Stimulated activated CD4-positive, alpha-beta T cell treated with anti-CD3 and anti-CD28 coated beads, Interleukin-12 subunit alpha, Interleukin-12 subunit beta, amount 100 ng/mL, for 24 hours (primary cell): ENCODE data around the gene RNF182.
"Not testable (repeated sequence)": the region's sequence is repeated elsewhere in the genome, so short reads cannot be mapped to it uniquely, and the experiment has no call there.

ENCODE experiments used
- DNase-seq, 2 experiments: peaks; one replicate each; pipeline ENCODE4 v3.0.0-alpha.2; 2020; ENCODE audit warnings: low read depth in 2 of 2

The RNF182 gene

DNA sequence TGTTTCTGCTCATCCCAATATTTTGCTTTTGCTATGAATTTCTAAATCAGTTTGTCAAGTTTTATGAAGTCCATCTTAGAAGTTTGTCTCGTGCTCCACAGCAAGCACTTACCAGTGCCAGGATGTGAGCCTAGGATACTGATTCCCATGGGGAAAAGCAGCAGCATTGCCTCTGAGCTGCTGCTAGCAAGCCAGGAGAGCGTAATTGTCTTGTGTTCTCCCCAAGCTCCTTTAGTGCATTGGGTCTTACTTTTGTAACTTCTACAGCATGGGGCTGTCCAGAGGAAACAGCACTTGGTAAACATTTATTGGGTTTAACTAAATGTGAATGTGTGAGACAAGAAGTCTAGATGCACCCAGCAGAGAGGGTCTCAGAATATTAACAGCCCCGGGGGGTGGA, 76.1 kb downstream of the RNF182 start:
- no peak for DNase-seq

DNA sequence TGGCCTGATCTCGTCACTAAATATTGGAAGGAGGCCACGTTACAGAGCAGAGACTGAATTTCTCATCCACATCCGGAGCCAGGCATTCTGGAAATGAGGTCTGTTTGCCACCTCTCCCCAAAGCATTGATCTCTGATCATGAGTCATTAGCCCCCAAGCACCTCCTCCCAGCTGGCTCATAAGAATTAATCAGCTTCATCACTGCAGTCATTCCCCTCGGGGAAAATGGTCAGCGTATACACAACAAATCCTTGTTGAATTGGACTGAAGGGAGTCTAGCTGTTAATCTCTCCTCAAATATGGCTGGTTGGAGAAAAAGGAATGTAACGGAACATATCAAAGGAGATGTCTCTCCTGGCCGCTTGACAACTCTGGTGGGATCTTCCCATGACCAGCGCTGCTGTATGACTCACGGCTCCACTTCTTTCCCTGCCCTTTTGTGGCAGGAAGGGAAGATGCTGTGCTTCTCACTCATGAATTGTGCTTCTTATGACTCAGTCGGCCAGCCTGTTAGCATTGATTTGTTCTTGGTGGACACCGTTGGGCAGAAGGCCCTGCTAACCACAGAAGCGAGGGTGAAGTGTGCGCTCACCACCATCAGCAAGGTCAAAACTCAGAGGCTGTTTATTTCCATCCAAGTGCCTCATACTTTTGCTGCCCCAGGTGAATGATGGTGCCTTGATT, 76.7 kb downstream of the RNF182 start:
- DNase-seq: no peak

DNA sequence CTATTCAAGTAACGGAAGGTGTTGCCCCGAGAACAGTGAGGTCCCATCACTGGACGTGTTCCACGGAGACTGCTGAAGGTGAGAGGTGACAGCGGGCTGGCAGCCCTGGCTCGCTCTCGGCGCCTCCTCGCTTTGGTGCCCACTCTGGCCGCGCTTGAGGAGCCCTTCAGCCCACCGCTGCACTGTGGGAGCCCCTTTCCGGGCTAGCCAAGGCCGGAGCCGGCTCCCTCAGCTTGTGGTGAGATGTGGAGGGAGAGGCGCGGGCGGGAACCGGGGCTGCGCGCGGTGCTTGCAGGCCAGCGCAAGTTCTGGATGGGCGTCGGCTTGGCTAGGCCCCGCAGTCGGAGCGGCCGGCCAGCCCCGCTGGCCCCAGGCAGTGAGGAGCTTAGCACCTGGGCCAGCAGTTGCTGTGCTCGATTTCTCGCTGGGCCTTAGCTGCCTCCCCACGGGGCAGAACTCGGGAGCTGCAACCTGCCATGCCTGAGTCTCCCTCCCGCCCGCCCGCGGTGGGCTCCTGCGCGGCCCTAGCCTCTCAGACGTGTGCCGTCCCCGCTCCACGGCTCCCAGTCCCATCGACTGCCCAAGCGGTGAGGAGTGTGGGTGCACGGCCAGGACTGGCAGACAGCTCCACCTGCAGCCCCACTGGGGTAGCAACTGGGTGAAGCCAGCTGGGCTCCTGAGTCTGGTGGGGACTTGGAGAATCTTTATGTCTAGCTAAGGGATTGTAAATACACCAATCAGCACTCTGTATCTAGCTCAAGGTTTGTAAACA, 77.6 kb downstream of the RNF182 start:
- DNase-seq: no peak

DNA sequence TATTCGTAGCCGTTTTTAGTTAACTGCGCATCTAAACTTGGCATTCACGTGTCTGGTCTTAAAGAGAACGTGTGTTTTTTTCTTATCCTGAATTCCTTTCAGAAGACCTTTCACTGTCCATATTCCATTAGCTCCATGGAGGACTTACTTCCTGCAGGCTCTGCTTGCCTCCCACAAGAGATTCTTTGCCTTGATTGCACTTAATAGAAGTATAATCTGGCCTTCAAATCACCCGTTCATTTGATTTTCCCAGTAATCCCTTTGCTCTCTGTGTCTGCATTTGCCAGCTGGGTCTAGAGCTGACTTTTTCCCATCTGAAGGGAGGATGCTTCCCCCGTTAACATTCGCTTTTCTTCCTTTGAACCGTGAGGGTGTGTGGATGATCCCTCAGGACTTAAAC, 79.5 kb downstream of the RNF182 start:
- no peak for DNase-seq

DNA sequence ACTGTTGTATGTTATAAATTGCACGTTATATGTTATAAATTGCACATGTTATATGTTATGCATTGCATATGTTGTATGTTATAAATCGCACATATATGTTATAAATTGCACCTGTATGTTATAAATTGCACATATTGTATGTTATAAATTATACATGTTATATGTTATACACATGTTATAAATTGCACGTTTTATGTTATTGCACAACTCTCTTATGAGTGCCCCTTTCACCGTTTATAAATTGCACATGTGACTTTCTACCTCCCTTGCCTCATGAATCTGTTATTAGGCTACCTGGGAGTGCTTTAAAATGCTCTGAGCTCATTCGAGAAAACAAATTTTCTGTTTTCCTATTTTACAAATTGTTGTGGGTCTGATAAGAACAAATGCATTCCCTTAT, 84.1 kb downstream of the RNF182 start:
- DNase-seq: no peak

DNA sequence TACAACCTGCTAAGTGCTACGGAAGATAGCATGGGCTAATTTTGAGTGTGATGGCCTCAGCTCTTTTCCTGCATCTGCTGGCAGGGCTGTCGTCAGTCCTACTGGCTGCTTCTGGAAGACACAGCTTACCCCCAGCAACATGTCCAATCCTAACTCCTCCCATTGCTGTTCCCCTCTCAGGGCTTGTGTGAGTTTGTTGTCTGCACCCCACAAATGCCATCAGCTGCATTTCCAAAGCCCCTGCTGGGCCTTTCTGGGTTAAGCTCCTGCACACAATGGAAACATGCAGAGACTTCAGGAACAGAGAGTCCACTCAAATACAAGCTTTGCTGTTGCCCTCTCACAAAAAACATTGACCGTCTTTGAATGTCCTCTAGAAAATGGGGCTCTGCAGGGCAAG, 84.7 kb downstream of the RNF182 start:
- no peak for DNase-seq

DNA sequence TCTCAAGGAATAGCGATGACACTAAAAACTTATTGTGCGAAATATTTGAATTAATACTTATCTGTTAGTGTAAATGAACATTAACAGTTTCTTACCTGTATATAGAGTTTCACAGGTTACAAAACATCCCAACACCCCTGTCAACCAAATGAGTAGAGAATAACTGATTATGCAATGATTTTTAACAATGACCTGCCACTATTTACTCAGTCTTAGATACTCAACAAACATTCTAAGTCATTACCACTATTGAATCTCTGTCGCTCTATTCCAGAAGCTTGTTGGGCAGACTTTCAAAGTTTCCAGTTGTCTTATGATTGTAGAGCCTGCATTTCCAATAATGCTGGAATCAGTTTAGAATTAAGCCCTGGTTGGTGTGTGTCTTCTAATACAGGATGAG, 85.5 kb downstream of the RNF182 start:
- no peak for DNase-seq

DNA sequence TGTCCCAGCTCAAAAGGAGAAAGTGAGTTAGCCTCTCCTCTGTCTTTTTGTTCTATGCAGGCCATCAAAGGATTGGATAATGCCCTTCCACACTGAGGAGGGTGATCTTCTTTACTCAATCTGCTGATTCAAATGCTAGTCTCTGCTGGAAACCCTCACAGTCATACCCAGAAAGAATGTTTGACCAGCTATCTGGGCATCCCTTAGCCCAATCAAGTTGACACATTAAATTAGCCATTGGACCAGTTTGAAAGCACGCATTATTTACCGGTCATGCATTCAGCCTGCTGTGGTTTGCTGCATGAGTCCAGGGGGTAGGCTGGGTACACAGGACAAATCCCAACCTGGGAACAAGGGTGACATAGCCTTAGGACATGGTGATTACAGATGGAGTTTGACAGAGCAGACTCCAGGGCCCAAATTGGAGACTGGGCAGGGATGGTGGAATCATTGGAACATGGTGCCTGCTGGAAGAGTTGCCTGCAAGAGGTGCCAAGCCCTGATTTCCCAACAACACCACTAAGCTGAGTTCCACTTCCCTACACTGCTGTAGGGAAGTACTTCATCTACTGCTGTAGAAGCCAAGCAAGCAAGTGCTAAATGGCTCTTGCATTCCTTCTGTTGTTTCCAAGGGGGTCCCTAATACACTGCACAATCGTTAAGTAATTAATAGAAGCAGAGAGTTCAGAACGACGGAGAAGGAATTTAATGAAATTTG, 87.7 kb downstream of the RNF182 start:
- DNase-seq: no peak

DNA sequence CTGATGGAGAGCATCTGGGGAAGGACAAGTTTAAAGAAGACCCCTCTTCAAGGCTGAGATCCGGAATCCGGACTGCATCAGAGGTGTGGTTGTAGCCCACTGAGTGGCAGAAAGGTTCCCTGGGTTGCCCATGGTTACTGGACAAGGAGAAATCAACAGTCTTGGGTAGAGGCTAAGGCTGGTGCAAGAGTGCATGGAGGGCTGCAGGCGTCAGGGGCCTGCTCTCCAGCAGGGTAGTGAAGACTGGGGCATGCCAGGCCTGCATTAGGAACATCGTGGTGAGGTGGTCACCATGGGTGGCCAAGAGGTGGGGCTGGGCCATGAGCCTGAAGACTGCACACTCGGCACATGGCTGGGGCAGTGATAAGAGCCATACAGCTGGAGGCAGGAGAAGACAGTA, 91.2 kb downstream of the RNF182 start:
- DNase-seq: no peak

DNA sequence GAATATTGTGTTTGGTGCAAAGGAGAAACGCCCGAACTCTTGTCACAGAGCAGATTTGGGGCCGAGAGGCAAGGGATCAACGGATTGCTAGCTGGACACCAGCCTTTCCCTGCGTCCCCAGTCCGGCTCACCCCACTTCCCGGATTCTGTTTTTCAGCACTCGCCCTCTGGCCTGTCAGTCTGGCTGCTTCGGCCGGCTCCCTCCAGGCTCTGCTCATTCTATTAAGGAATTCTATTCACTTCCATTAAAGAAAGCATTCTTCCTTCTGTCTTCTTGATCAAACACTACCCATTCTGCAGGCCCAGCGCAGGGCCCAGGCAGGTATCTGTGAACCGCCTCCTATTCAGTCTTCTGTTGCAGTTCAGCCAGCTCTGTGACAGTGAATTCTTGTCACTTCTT, 91.7 kb downstream of the RNF182 start:
- DNase-seq: no peak

DNA sequence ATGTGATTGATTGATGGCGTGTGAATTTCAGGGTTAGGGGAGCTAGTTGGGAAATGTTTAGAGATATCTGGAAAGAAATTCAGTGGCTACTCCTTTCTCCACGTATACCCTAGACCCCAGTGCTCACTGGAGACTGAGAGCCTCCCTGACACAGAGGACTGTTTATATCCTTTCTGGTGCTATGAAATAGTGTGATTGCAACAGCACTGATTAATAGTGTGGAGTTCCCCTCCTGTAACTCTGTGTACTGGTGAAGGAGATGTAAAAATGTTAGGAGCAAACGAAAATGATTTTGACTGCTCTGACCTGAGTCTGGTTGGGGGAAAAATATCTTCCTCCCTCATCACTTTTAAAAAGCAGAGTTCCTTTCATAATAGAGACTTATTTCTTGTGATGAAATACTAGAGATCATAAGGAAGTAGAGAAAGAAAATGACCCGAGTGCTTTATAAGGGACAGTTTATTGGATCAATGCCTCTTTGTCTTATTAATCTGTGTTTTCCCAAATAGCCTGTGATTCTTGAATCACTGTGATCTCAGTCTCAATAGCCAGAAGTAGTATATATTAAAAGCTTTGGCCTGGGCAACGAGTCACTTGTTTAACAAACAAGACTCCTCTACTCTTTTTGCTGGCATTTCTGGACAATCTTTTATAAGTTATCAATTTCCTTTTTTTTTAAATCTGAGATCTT, 92.3 kb downstream of the RNF182 start:
- DNase-seq: no peak

DNA sequence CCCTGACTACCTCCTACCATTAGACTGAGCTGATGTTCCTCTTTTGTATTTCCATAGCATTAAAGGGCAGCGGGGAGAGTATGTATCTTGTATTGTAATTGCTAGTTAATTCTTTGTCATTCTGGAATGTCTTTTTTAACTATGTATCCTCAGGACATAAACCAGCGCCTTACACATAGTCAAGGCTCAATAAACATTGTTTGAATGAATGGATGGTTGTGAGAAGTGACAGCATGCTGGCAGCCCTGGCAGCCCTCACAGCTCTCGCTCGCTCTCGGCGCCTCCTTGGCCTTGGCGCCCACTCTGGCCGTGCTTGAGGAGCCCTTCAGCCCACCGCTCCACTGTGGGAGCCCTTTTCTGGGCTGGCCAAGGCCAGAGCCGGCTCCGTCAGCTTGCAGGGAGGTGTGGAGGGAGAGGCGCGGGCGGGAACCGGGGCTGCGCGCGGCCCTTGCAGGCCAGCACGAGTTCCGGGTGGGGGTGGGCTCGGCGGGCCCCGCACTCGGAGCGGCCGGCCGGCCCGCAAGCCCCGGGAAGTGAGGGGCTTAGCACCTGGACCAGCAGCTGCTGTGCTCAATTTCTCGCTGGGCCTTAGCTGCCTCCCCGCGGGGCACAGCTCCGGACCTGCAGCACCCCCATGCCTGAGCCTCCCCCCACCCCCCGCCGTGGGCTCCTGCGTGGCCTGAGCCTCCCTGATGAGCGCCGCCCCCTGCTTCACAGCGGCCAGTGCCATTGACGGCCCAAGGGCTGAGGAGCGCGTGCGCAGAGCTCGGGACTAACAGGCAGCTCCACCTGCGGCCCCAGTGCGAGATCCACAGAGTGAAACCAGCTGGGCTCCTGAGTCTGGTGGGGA, 93.1 kb downstream of the RNF182 start:
- DNase-seq: no peak

DNA sequence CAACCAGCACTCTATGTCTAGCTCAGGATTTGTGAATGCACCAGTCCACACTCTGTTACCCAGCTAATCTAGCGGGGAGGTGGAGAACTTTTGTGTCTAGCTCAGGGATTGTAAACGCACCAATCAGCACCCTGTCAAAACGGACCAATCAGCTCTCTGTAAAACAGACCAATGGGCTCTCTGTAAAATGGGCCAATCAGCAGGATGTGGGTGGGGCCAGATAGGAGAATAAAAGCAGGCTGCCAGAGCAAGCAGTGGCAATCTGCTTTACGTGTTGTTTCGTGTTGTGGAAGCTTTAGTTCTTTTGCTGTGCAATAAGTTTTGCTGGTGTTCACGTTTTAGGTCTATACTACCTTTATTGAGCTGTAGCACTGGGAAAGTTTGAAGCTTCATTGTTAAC, 93.8 kb downstream of the RNF182 start:
- DNase-seq: not testable (repeated sequence)

DNA sequence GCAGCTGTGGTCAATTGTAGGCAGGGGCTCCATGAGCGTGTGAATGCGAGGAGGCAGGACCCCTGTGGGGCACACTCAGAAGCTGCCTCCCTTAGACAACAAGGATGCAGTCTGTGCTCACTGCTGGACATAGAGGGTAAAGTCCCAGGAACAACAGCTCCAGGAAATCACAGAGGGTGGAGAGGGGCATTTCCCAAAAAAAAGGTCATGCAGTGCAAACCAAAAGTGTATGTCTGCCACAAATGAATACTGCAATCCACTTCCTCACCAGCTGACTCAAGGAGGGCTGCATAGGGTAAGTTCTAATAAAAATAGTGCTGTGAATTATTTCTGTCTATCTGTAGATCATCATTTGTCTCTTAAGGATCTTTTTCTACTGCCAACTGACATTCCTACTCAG, 95.8 kb downstream of the RNF182 start:
- no peak for DNase-seq

DNA sequence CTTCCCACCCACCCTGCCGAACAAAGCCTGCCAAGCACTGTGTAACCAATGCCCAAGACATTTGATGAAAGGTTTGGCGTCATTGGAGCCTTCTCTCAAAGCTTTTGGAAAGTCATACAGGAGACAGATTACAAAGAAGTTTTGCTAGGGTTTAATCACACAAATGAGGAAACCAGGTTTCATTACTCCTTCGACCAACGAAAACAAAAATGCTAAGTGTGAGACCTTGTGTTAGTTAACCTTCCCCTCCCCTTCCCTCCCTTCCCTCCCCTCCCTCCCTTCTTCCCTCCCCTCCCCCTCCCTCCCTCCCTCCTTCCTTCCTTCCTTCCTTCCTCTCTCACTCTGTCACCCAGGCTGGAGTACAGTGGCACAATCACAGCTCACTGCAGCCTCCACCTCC, 96.7 kb downstream of the RNF182 start:
- DNase-seq: no peak

DNA sequence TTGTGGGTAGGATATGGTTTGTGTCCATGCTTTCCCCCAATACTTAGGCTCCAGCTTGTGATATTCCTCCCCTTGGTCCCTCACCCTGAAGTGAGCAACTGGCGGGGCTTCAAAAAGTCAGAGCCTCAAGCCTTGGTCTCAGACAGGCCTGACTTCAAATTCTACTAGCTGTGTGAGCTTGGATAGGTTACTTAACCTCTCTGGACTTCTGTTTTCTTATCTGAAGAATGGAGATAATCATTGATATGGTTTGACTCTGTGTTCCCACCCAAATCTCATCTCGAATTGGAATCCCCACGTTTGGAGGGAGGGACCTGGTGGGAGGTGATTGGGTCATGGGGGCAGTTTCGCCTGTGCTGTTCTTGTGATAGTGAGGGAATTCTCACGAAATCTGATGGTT, 97.9 kb downstream of the RNF182 start:
- no peak for DNase-seq

DNA sequence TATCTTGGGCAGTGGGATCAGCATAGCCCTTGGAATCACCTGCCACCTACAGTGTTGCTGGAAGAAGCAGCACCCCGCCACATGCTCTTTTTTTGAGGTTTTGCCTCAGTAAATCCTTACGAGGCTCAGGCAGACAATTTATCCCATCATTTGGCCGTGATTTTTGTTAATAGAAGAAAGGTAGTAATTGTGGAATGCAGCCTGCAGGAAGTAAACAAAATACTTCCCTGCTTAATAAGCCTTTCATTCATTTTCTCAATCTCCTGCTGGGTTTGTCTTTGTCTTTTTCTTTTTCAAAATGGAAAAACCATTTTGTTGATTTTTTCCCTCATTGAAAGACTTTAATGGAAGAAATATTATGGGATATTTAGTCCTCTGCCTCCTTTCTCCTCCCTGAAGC, 99.1 kb downstream of the RNF182 start:
- DNase-seq: no peak

DNA sequence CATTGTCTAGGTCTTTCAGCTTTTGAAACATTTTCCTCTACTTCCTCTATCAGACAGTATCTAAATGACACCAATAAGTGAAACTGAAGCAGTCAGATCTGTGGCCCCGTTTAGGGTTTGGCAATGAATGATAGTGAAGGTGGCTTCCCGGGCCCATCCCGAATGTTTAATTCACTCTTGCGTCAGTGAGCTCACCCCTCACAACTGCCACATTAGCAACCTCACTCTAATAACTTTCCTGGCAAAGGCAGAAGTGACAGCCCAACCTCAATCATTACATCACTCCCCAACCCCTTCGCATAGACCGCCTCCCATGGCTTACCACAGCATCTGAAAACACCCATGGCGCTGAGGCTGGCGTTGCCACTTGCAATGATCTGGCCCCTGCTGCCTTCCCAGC, 100.4 kb downstream of the RNF182 start:
- DNase-seq: no peak

DNA sequence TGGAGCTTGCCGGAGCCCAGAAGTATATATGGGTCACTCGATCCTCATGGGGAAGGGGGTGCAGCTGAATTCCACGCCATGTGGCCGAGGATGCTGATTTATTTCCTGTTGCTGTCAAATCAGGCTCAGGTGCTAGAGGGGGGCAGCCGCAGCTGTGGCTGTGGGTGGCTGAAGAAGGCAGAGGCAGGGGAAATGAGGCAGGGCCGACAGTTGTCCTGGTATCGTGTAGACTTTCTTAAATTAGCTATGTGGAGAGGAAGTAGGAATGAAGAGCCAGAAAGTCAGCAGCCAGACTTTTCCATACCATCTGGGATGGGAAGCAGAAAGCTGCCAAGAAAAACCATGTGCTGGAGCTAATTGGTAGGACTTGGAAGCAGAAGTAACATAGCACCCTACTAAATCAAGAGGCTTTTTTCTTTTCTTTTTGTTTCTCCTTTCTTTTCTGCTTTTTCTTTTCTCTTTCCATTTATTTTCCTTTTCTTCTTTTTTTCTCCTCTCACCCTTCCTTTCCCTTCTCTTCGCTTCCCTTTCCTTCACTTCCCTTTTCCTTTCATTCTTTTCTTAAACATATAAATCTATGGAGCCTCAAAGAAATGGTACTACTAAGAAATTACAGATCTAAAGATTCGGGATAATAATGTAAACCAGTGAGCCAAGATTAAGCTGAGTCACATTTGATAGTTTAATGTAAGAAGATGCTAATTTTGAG, 102.2 kb downstream of the RNF182 start:
- no peak for DNase-seq

DNA sequence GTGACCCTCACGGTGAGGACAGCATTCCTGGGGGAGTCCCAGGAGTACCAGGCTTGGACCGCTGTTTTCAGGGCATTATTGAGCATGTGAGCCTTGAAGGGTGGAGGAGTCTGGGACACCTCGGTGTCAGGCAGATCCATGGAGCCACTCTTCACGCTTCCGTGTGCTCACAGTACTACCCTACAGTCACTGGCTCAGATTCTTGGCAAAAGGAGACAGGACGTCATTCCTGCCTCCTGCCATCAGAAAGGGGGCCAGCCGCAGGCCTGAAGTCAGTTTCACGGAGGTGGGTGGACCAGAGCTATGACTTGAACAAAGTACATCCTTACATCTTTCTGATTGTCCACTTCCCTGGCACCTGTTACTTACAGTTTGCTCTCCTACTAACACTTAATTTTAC, 103.9 kb downstream of the RNF182 start:
- no peak for DNase-seq

DNA sequence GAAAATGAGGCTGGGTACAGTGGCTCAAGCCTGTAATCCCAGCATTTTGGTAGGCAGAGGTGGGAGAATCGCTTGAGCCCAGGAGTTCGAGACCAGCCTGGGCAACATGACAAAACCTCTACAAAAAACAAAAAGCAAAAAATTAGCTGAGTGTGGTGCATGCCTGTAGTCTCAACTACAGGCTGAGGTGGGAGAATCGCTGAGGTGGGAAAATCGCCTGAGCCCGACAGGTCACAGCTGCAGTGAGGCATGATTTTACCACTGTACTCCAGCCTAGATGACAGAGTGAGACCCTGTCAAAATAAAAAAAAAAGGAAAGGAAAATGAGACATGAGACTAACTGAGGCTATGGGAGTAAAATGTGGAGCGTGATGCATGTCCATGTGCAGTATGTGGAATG, 104.9 kb downstream of the RNF182 start:
- DNase-seq: no peak
